Panc1 (cell line): Measurements from ENCODE around the gene FBXL17. TPM values are rescaled to one million over a fixed set of nuclear protein-coding genes. Genes with fewer than 3 reads are reported as not detected.

Experiments used
- ATAC-seq: fragments of 200-7000 bp; cut with Tn5 transposase; 2 replicates; pipeline ENCODE4 v1.9.1; 2020; ENCODE audit warnings: mild to moderate bottlenecking, moderate library complexity
- BruUV-seq: library from RNA; stranded (reverse); fragments of 400-500 nt; replicated peaks from 2 replicates; lab custom pipeline; 2021; lab: Mats Ljungman, UMichigan
- CTCF ChIA-PET: fragments of 300-600 bp; sonication (Branson Sonifier 250); formaldehyde crosslinking; loops from one replicate; lab custom pipeline; 2022; ENCODE audit warnings: antibody characterized with exemption; lab: Charles Lee
- POLR2A ChIA-PET: fragments of 300-600 bp; sonication (Branson Sonifier 250); formaldehyde crosslinking; loops from one replicate; lab custom pipeline; 2022; ENCODE audit warnings: antibody characterized with exemption; lab: Charles Lee
- DNase-seq: peaks from one replicate; pipeline ENCODE4 v3.0.0-alpha.2; 2010; ENCODE audit warnings: low read depth, low spot score
- H3K27ac ChIP-seq: 2 replicates; pipeline ENCODE4 v1.5.1; 2011; ENCODE audit warnings: mild to moderate bottlenecking, low read length, inconsistent platforms
- H3K27me3 ChIP-seq: fragments of 200-500 bp; sonication (Bioruptor generic); 2 replicates; pipeline ENCODE4 v1.6.0; 2014; ENCODE audit warnings: low read length, inconsistent platforms; ENCODE audit not compliant: control insufficient read depth, insufficient read depth
- H3K36me3 ChIP-seq: fragments of 200-500 bp; sonication (Bioruptor generic); 2 replicates; pipeline ENCODE4 v1.5.1; 2014; ENCODE audit warnings: inconsistent platforms, mild to moderate bottlenecking, low read length, moderate library complexity; ENCODE audit not compliant: control insufficient read depth, insufficient read depth
- H3K4me1 ChIP-seq: 2 replicates; pipeline ENCODE4 v1.5.1; 2011; ENCODE audit warnings: inconsistent platforms, mild to moderate bottlenecking, low read length, moderate library complexity; ENCODE audit not compliant: control insufficient read depth, insufficient read depth
- H3K4me3 ChIP-seq, 2 experiments: 2 replicates each; pipeline ENCODE4 v1.5.1; 2011 to 2012; ENCODE audit warnings: low read depth in 2 of 2, low read length in 2 of 2, mild to moderate bottlenecking in 2 of 2, inconsistent platforms in 1 of 2, moderate library complexity in 1 of 2
- H3K9me3 ChIP-seq: fragments of 200-500 bp; sonication (Bioruptor generic); 2 replicates; pipeline ENCODE4 v1.5.1; 2014; ENCODE audit warnings: low read depth, mild to moderate bottlenecking, inconsistent platforms, low read length, moderate library complexity; ENCODE audit not compliant: control insufficient read depth, insufficient read depth
- POLR2AphosphoS5 ChIP-seq: IDR thresholded peaks from 2 replicates; pipeline ENCODE4 v1.6.1; 2012; ENCODE audit warnings: mild to moderate bottlenecking, low read depth, low read length, moderate library complexity
- REST ChIP-seq, 2 experiments: IDR thresholded peaks; 2 replicates each; pipeline ENCODE4 v1.6.1; 2011 to 2012; ENCODE audit warnings: low read depth in 2 of 2, control low read depth in 1 of 2, low read length in 1 of 2, mild to moderate bottlenecking in 1 of 2, moderate library complexity in 1 of 2; ENCODE audit not compliant: insufficient read depth in 1 of 2
- SIN3A ChIP-seq: IDR thresholded peaks from 2 replicates; pipeline ENCODE4 v1.6.1; 2012; ENCODE audit warnings: low read depth, mild to moderate bottlenecking, low read length, moderate library complexity, borderline replicate concordance; ENCODE audit not compliant: insufficient read depth
- TCF7L2 ChIP-seq: IDR thresholded peaks from 2 replicates; pipeline ENCODE4 v1.6.1; 2011; ENCODE audit warnings: mild to moderate bottlenecking, low read depth, low read length, inconsistent platforms
- in situ Hi-C: cut with HindIII; loops from 2 replicates; pipeline ENCODE4 v1.10.0; 2016; ENCODE audit warnings: low sequenced_read_pairs, low pct_unique_long_range_greater_than_20kb
- intact Hi-C: fragments of 100-400 bp; cut with micrococcal nuclease; formaldehyde crosslinking; loops from one replicate; pipeline ENCODE4 v1.10.0; 2022; ENCODE audit not compliant: unreplicated experiment
- total RNA-seq: library from RNA; stranded (reverse); gene quantifications from one replicate; pipeline ENCODE4 v1.2.1, GENCODE V29; 2021; ENCODE audit not compliant: unreplicated experiment
- TF ChIP-seq, protein P1 (sequence below): fragments of 450-650 bp; IDR thresholded peaks from 2 replicates; pipeline ENCODE4 v1.5.1; 2017; ENCODE audit warnings: mild to moderate bottlenecking

The FBXL17 gene
- total RNA-seq, 1 experiment from 2014 or later, result 17.4 TPM

DNA sequence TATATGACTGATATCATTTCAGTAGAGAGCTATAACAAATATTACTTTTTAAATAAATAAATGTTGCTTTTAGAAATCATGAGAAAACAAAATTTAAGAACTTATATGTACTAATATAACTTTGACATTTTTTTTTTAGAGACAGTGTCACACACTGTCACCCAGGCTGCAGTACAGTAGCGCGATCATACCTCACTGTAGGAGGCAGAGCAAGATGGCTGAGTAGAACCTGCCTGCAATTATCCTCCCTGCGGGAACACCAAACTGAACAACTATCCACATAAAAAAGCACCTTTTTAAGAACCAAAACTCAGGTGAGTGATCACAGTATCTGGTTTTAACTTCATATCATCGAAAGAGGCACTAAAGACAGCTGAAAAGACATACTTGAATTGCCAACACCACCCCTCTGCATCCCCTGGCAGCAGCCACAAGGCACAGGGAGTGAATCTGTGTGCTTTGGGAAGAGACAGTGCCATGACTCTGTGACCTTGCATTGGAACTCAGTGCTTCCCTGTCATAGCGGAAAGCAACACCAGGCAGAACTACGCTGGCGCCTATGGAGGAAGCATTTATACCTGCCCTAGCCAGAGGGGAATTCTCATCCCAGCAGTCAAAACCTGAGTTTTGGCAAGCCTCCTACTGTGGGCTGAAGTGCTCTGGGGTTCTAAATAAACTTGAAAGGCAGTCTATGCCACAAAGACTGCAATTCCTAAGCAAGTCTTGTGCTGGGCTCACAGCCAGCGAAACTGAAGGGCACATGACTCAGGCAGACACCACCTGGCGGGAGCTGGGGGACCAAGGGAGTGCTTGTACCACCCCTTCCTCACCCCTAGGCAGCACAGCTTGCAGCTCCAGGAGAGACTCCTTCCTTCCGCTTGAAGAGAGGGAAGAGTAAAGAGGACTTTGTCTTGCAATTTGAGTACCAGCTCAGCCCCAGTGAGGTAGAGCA, 142.7 kb downstream of the FBXL17 start:
- no peak overlapping the region for H3K27ac ChIP-seq
- no peak overlapping the region for H3K4me3 ChIP-seq
- no peaks in the 10 kb centered on the region for H3K9me3 ChIP-seq
- intact Hi-C loops, result no loop called here
- BruUV-seq, result no TSS peak
- H3K4me1 ChIP-seq, result no peaks in the 10 kb centered on the region
- ChIA-PET POLR2A (no interaction called here), CTCF (no interaction called here)
- ATAC-seq (no peak), DNase-seq (no peak)
- no peaks in the 10 kb centered on the region for H3K27me3 ChIP-seq
- H3K36me3 ChIP-seq, result no peaks in the 10 kb centered on the region
- in situ Hi-C loops, result no loop called here
- TF ChIP-seq, protein P1, sequence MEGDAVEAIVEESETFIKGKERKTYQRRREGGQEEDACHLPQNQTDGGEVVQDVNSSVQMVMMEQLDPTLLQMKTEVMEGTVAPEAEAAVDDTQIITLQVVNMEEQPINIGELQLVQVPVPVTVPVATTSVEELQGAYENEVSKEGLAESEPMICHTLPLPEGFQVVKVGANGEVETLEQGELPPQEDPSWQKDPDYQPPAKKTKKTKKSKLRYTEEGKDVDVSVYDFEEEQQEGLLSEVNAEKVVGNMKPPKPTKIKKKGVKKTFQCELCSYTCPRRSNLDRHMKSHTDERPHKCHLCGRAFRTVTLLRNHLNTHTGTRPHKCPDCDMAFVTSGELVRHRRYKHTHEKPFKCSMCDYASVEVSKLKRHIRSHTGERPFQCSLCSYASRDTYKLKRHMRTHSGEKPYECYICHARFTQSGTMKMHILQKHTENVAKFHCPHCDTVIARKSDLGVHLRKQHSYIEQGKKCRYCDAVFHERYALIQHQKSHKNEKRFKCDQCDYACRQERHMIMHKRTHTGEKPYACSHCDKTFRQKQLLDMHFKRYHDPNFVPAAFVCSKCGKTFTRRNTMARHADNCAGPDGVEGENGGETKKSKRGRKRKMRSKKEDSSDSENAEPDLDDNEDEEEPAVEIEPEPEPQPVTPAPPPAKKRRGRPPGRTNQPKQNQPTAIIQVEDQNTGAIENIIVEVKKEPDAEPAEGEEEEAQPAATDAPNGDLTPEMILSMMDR, result no peak
- TF ChIP-seq REST (IDR thresholded peaks at IDR 0.05; ENCODE audit: insufficient read depth in 1 of 2, low read depth in 2 of 2, low read length in 1 of 2), result no peak
- no peak for TF ChIP-seq TCF7L2
- no peak for TF ChIP-seq SIN3A
- no peak for TF ChIP-seq POLR2AphosphoS5

DNA sequence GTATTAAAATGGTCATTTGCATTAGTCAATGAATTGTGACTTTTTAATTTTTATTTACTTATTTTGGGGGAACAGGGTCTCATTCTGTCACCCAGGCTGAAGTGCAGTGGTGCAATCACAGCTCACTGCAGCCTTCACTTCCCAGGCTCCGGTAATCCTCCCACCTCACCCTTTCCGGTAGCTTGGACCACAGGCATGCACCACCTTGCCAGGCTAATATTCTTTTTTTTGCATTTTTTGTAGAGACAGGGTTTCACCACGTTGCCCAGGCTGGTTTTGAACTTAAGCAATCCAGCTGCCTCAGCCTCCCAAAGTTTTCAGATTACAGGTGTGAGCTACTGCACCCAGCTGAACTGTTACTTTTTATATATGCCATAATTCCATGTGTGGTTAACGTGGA, 143.4 kb downstream of the FBXL17 start:
- H3K27me3 ChIP-seq, result no peaks in the 10 kb centered on the region
- POLR2A ChIA-PET, result no interaction called here
- ATAC-seq (no peak), DNase-seq (no peak)
- intact Hi-C loops, result no loop called here
- no peaks in the 10 kb centered on the region for H3K4me1 ChIP-seq
- CTCF ChIA-PET, result no interaction called here
- no peak for TF ChIP-seq TCF7L2
- no peak for TF ChIP-seq POLR2AphosphoS5
- TF ChIP-seq, protein P1, result no peak
- TF ChIP-seq REST (IDR thresholded peaks at IDR 0.05; ENCODE audit: insufficient read depth in 1 of 2, low read depth in 2 of 2, low read length in 1 of 2), result no peak
- TF ChIP-seq SIN3A, result no peak
- H3K27ac ChIP-seq, result no peak overlapping the region
- in situ Hi-C loops, result no loop called here
- no peaks in the 10 kb centered on the region for H3K36me3 ChIP-seq
- no peak overlapping the region for H3K4me3 ChIP-seq
- H3K9me3 ChIP-seq, result no peaks in the 10 kb centered on the region
- no TSS peak for BruUV-seq
